Heart left ventricle (tissue), 13 donors: Measurements from ENCODE around the gene U2SURP.

ENCODE experiments used
- POLR2A ChIP-seq, 2 donors: fragments of 450-650 bp; IDR thresholded peaks; one replicate each; pipeline ENCODE4 v1.6.1; 2017; ENCODE audit warnings: antibody characterized with exemption in 2 of 2, mild to moderate bottlenecking in 2 of 2, moderate library complexity in 2 of 2
- TF ChIP-seq, protein P1 (sequence below), 12 donors: fragments of 200-600 bp; sonication (generic) in 4 of 12; IDR thresholded peaks; one replicate each; pipeline versions ENCODE4 v1.5.0 to v1.8.0; 2018 to 2022; ENCODE audit warnings: antibody characterized with exemption in 12 of 12, mild to moderate bottlenecking in 5 of 12
- donor health status: ischemic (EF 13 %, LVEDD 7.1; RV severe dilation, severe dysfunction).
- donor health status: DM: no; HTN: yes; CAD: no.
- donor health status: DM: no; HTN: no; CAD: no.
- donor health status: ischemic (EF 25% LVEDD 6.9; RV normal size, moderate dysfunction).
- donor health status: ischemic (EF 25% LVEDD 5.7; RV mildly dilated, moderate dysfunction).
- donor health status: ischemic (EF 35%, LVEDD 5.7; RV mildly dilated, moderate dysfunction).
- donor health status: nonischemic (EF 11% LVEDD 7.7; RV severe dilation, severe dysfunction).
- donor health status: DM: yes; HTN: yes; CAD: no.
- donor health status: PGD.
- donor health status: ischemic (EF 29% LVEDD 5.4; RV normal size, mild dysfunction).
- donor health status: nonischemic (EF 23%, LVEDD 6.1; RV moderate dilation, normal function).

DNA sequence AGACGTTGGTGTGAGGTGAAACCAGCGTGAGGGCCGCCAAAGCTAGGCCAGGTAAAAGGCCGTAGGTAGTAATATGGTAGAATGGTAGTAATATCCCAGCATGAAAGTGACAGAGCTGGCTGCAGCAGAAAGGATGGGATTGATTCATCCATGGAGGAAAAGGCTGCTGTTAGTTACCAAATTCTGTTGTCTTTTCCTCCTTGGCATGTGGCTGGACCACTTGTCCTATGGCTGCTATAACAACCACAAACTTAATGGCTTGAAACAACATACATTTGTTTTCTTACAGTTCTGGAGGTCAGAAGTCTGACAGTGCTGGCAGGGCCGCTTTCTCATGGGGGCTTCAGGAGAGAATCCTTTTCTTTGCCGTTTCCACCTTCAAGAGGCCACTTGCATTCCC is 70.4 kb downstream of the U2SURP start:
- TF ChIP-seq, protein P1, sequence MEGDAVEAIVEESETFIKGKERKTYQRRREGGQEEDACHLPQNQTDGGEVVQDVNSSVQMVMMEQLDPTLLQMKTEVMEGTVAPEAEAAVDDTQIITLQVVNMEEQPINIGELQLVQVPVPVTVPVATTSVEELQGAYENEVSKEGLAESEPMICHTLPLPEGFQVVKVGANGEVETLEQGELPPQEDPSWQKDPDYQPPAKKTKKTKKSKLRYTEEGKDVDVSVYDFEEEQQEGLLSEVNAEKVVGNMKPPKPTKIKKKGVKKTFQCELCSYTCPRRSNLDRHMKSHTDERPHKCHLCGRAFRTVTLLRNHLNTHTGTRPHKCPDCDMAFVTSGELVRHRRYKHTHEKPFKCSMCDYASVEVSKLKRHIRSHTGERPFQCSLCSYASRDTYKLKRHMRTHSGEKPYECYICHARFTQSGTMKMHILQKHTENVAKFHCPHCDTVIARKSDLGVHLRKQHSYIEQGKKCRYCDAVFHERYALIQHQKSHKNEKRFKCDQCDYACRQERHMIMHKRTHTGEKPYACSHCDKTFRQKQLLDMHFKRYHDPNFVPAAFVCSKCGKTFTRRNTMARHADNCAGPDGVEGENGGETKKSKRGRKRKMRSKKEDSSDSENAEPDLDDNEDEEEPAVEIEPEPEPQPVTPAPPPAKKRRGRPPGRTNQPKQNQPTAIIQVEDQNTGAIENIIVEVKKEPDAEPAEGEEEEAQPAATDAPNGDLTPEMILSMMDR (IDR thresholded peaks at IDR 0.05), result no peak
- TF ChIP-seq POLR2A (IDR thresholded peaks at IDR 0.05), result no peak
